SK-N-MC (cell line): ENCODE data around the gene TBC1D22B.

Experiments used
- DNase-seq: peaks from one replicate; pipeline ENCODE4 v3.0.0-alpha.2; 2011; ENCODE audit warnings: low read depth, low spot score
- H3K27ac ChIP-seq: fragments of 200-600 bp; sonication (generic); 2 replicates; pipeline ENCODE4 v1.5.1; 2016; ENCODE audit warnings: mixed run types
- H3K36me3 ChIP-seq: fragments of 200-600 bp; sonication (generic); 2 replicates; pipeline ENCODE4 v1.6.1; 2017; ENCODE audit warnings: antibody characterized with exemption, low read length, mixed read lengths; ENCODE audit not compliant: insufficient read depth
- H3K4me3 ChIP-seq: fragments of 200-600 bp; sonication (generic); 2 replicates; pipeline ENCODE4 v1.5.1; 2016
- H3K9ac ChIP-seq: fragments of 200-600 bp; sonication (generic); 2 replicates; pipeline ENCODE4 v1.8.0; 2017; ENCODE audit warnings: mixed run types, mixed read lengths; ENCODE audit not compliant: insufficient read length
- H3K9me3 ChIP-seq: fragments of 200-600 bp; sonication (generic); 2 replicates; pipeline ENCODE4 v1.6.1; 2017; ENCODE audit warnings: low read depth, mild to moderate bottlenecking, antibody characterized with exemption, low read length, moderate library complexity, mixed read lengths
- EZH2 ChIP-seq: fragments of 200-600 bp; sonication (generic); IDR thresholded peaks from one replicate; pipeline ENCODE4 v1.6.1; 2017; ENCODE audit warnings: antibody characterized with exemption
- FOXP2 ChIP-seq: optimal IDR thresholded peaks from 2 replicates; pipeline ENCODE3; 2011; ENCODE audit warnings: mild to moderate bottlenecking, moderate library complexity; ENCODE audit not compliant: insufficient read depth; ENCODE audit errors: extremely low read length, control extremely low read depth
- POLR2AphosphoS5 ChIP-seq: IDR thresholded peaks from 2 replicates; pipeline ENCODE4 v1.6.1; 2012; ENCODE audit warnings: mild to moderate bottlenecking, low read depth, low read length, borderline replicate concordance

TBC1D22B gene

DNA sequence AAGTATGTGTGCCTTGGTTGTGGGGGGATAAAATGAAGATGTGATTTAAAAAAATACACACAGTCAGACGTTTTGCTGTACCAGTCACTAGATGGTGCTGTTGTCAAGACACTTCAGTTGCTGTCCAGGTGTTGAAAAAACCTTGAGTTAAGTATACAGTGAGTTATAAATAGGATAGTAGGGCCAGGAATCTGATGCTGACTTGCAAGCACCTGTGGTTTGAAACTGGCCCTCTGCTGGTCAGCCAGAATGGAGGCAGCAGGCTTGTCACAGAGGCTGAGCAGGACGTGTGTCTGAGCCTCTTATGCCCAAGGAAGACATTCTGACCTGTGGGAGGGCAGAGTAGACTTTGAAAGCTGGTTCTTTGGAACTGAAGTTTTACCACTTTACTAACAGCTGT lies 124.0 kb downstream of the TBC1D22B start:
- H3K27ac ChIP-seq = no peak overlapping the region
- peaks cover 6% of the 10 kb centered on the region for H3K36me3 ChIP-seq
- no peaks in the 10 kb centered on the region for H3K9me3 ChIP-seq
- no peak overlapping the region for H3K9ac ChIP-seq
- no peak for DNase-seq
- H3K4me3 ChIP-seq = no peak overlapping the region
- TF ChIP-seq POLR2AphosphoS5 (no peak), EZH2 (no peak), FOXP2 (no peak)
